PFSK-1 (cell line): ENCODE data around the gene CD22.

Experiments used
- FOXP2 ChIP-seq: optimal IDR thresholded peaks from 2 replicates; pipeline ENCODE3; 2011; ENCODE audit warnings: borderline replicate concordance, control low read depth, inconsistent platforms; ENCODE audit not compliant: insufficient read depth; ENCODE audit errors: extremely low read length, extremely low read depth
- POLR2AphosphoS5 ChIP-seq: IDR thresholded peaks from 2 replicates; pipeline ENCODE4 v1.6.1; 2012; ENCODE audit warnings: low read depth, mild to moderate bottlenecking, control low read depth, low read length, moderate library complexity
- REST ChIP-seq, 2 experiments: IDR thresholded peaks; 2 replicates each; pipeline versions ENCODE4 v1.6.1 to v1.8.0; 2011 to 2012; ENCODE audit warnings: low read depth in 2 of 2, low read length in 2 of 2, control low read depth in 1 of 2, inconsistent platforms in 1 of 2, mild to moderate bottlenecking in 1 of 2, moderate library complexity in 1 of 2; ENCODE audit not compliant: insufficient read depth in 1 of 2
- SIN3A ChIP-seq: IDR thresholded peaks from 2 replicates; pipeline ENCODE4 v1.6.1; 2012; ENCODE audit warnings: mild to moderate bottlenecking, low read length, moderate library complexity, borderline replicate concordance; ENCODE audit not compliant: insufficient read depth
- TAF1 ChIP-seq: IDR thresholded peaks from 2 replicates; pipeline ENCODE4 v1.6.1; 2012; ENCODE audit warnings: low read length, control low read depth, borderline replicate concordance; ENCODE audit not compliant: insufficient read depth

CD22 gene

GRCh38 chr19:35313587-35313986, 15.4 kb upstream of the CD22 start:
- TF ChIP-seq FOXP2, result no peak
- no peak for TF ChIP-seq REST (IDR thresholded peaks at IDR 0.05; ENCODE audit: insufficient read depth in 1 of 2, low read depth in 2 of 2, low read length in 2 of 2)
- no peak for TF ChIP-seq POLR2AphosphoS5
- TF ChIP-seq TAF1, result no peak
- no peak for TF ChIP-seq SIN3A

GRCh38 chr19:35314031-35314430, 15.0 kb upstream of the CD22 start:
- TF ChIP-seq POLR2AphosphoS5, result no peak
- TF ChIP-seq SIN3A, result no peak
- TF ChIP-seq TAF1, result no peak
- no peak for TF ChIP-seq FOXP2
- TF ChIP-seq REST (IDR thresholded peaks at IDR 0.05; ENCODE audit: insufficient read depth in 1 of 2, low read depth in 2 of 2, low read length in 2 of 2), result no peak

DNA sequence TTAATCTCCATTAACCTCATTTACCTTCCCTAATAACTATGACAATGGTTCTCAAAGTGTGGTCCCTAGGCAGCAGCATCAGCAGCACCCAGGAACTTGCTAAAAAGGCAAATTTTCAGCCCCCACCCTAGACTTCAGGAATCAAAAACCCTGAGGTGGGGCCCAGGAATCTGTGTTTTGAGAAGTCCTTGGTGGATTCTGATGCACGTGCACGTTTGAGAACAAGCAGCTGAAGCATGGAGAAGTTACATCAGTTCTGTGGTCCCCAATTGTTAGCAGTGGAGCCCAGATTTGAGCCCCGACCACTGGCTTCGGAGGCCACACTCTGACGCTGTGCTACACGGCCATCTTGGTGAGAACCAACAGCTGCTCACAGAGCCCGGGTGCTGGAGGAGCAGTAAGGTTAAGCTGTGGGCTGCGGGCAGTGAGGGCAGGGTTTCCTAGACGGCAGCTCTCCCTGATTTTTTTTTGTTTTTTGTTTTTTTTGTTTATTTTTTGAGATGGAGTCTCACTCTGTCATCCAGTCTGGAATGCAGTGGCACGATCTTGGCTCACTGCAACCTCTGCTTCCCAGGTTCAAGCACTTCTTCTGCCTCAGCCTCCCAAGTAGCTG, 14.0 kb upstream of the CD22 start:
- no peak for TF ChIP-seq TAF1
- TF ChIP-seq SIN3A, result no peak
- no peak for TF ChIP-seq REST (IDR thresholded peaks at IDR 0.05; ENCODE audit: insufficient read depth in 1 of 2, low read depth in 2 of 2, low read length in 2 of 2)
- no peak for TF ChIP-seq FOXP2
- no peak for TF ChIP-seq POLR2AphosphoS5

GRCh38 chr19:35315883-35316282, 13.1 kb upstream of the CD22 start:
- no peak for TF ChIP-seq REST (IDR thresholded peaks at IDR 0.05; ENCODE audit: insufficient read depth in 1 of 2, low read depth in 2 of 2, low read length in 2 of 2)

DNA sequence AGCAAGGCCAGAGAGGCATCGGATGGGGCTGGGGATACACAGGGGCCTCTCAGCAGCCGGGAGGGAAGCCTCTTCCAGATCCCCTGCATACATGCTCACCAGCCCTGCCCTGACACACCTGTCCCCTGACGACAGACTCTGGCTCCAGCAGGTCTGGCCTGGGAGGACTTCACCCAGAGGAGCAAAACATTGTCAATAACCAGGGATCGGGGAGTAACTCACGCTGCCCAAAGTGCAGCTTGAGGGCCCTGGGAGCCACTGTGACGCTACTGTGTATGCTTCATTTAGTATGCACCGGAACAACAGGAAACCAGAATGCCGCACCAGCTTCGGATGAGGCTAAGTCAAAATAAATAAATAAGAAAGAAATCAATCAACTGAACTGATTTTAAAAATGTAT, 12.4 kb upstream of the CD22 start:
- no peak for TF ChIP-seq SIN3A
